HepG2 (cell line): Measurements from ENCODE around the gene AK9. TPM values are rescaled to one million over a fixed set of nuclear protein-coding genes. Genes with fewer than 3 reads are reported as not detected.

Source experiments
- ATAC-seq: fragments of 200-7000 bp; cut with Tn5 transposase; 3 replicates; pipeline ENCODE4 v1.9.1; 2020; ENCODE audit warnings: mild to moderate bottlenecking, moderate library complexity
- BruUV-seq: library from RNA; stranded (reverse); fragments of 400-500 nt; replicated peaks from 2 replicates; lab custom pipeline; 2021; lab: Mats Ljungman, UMichigan
- CTCF ChIA-PET: fragments of 300-600 bp; formaldehyde crosslinking; extraction: SDS; loops from one replicate; lab custom pipeline; 2021; ENCODE audit warnings: low total read pairs, inconsistent platforms, low intra/inter-chr PET ratio; lab: Yijun Ruan, JAX
- POLR2A ChIA-PET: fragments of 350-600 bp; sonication (Branson Sonifier 250); formaldehyde crosslinking; loops from one replicate; lab custom pipeline; 2020; ENCODE audit warnings: antibody characterized with exemption, inconsistent platforms; lab: Yijun Ruan, JAX
- DNase-seq: peaks from one replicate; pipeline ENCODE4 v3.0.0-alpha.2; 2015; ENCODE audit warnings: low spot score
- FAIRE-seq: peaks from 3 replicates; lab custom pipeline; 2011; peaks lifted over from hg19 to GRCh38; lab: Jason Lieb, UNC
- H2AFZ ChIP-seq: one replicate; pipeline ENCODE4 v1.6.1; 2011; ENCODE audit warnings: low read length, inconsistent platforms
- H3K27ac ChIP-seq: fragments of 300-600 bp; 3 replicates; pipeline ENCODE4 v1.8.0; 2011; ENCODE audit warnings: mixed run types, mild to moderate bottlenecking, mixed read lengths, low read length, inconsistent platforms; ENCODE audit not compliant: insufficient read depth; ENCODE audit errors: extremely low read length
- H3K27me3 ChIP-seq, 2 experiments: fragments of 200-600 bp in 1 of 2; 2 replicates in 1 of 2; 3 replicates in 1 of 2; pipeline versions ENCODE4 v1.6.0 to v1.8.0; 2011; ENCODE audit warnings: low read length in 2 of 2, mild to moderate bottlenecking in 2 of 2, moderate library complexity in 2 of 2, inconsistent platforms in 1 of 2; ENCODE audit not compliant: insufficient read depth in 2 of 2, control insufficient read depth in 1 of 2
- H3K36me3 ChIP-seq, 2 experiments: fragments of 200-600 bp in 1 of 2; replicated peaks in 1 of 2; 2 replicates in 1 of 2; 3 replicates in 1 of 2; pipeline versions ENCODE4 v1.5.1 to v1.8.0; 2011; ENCODE audit warnings: low read length in 2 of 2, inconsistent platforms in 1 of 2; ENCODE audit not compliant: insufficient read depth in 2 of 2, control insufficient read depth in 1 of 2
- H3K4me1 ChIP-seq: 2 replicates; pipeline ENCODE4 v1.5.1; 2012; ENCODE audit warnings: low read length, inconsistent platforms; ENCODE audit not compliant: insufficient read depth
- H3K4me2 ChIP-seq: 2 replicates; pipeline ENCODE4 v1.6.0; 2011; ENCODE audit warnings: low read depth, low read length, inconsistent platforms
- H3K4me3 ChIP-seq, 3 experiments: fragments of 200-600 bp in 1 of 3; sonication (generic), shearing (Covaris generic) in 1 of 3; replicated peaks in 1 of 3; 2 replicates each; pipeline ENCODE4 v1.5.1; 2011 to 2016; ENCODE audit warnings: low read length in 3 of 3, inconsistent platforms in 2 of 3, low read depth in 2 of 3, mild to moderate bottlenecking in 2 of 3, control low read depth in 1 of 3, mixed read lengths in 1 of 3; ENCODE audit not compliant: insufficient read depth in 1 of 3
- H3K79me2 ChIP-seq: one replicate; pipeline ENCODE4 v1.6.1; 2011; ENCODE audit warnings: low read length, inconsistent platforms; ENCODE audit not compliant: insufficient read depth
- H3K9ac ChIP-seq: 2 replicates; pipeline ENCODE4 v1.6.0; 2011; ENCODE audit warnings: mild to moderate bottlenecking, low read depth, low read length, inconsistent platforms; ENCODE audit not compliant: insufficient read depth
- H3K9me3 ChIP-seq: 2 replicates; pipeline ENCODE4 v1.5.1; 2012; ENCODE audit warnings: mild to moderate bottlenecking, low read length
- H4K20me1 ChIP-seq: 2 replicates; pipeline ENCODE4 v1.6.0; 2011; ENCODE audit warnings: inconsistent platforms, mild to moderate bottlenecking, low read length, moderate library complexity; ENCODE audit not compliant: insufficient read depth
- BORCS8-MEF2B ChIP-seq: sonication (generic); formaldehyde crosslinking; IDR thresholded peaks from 2 replicates; pipeline ENCODE4 v1.8.0; 2022; ENCODE audit warnings: mild to moderate bottlenecking, missing genetic modification reagents
- GPN1 ChIP-seq: sonication (generic); formaldehyde crosslinking; IDR thresholded peaks from 2 replicates; pipeline ENCODE4 v1.5.1; 2020; ENCODE audit warnings: missing genetic modification reagents, borderline replicate concordance
- HMG20B ChIP-seq: conservative IDR thresholded peaks from 2 replicates; pipeline ENCODE4 v1.6.1; 2016; ENCODE audit warnings: missing genetic modification reagents, missing compliant biosample characterization
- KDM4B ChIP-seq: sonication (generic); formaldehyde crosslinking; IDR thresholded peaks from 2 replicates; pipeline ENCODE4 v1.4.0; 2020; ENCODE audit warnings: missing genetic modification reagents
- MIER2 ChIP-seq: IDR thresholded peaks from 2 replicates; pipeline ENCODE4 v1.6.1; 2016; ENCODE audit warnings: missing biosample characterization, missing genetic modification reagents
- NFRKB ChIP-seq: fragments of 450-650 bp; IDR thresholded peaks from 2 replicates; pipeline ENCODE4 v1.6.1; 2017
- ZFP36L1 ChIP-seq: sonication (generic); formaldehyde crosslinking; IDR thresholded peaks from 2 replicates; pipeline ENCODE4 v1.8.0; 2022; ENCODE audit warnings: mild to moderate bottlenecking, missing genetic modification reagents, moderate library complexity
- ZNF530 ChIP-seq: sonication (generic); formaldehyde crosslinking; IDR thresholded peaks from 2 replicates; pipeline ENCODE4 v1.5.0; 2020; ENCODE audit warnings: low read depth, mild to moderate bottlenecking, missing genetic modification reagents
- ZNF678 ChIP-seq: sonication (generic); formaldehyde crosslinking; IDR thresholded peaks from 2 replicates; pipeline ENCODE4 v1.4.0; 2020; ENCODE audit warnings: mild to moderate bottlenecking, missing genetic modification reagents
- WGBS: methylation state at CpG from one replicate; pipeline ENCODE4 v1.1.6; 2017; ENCODE audit warnings: low lambda C conversion rate; 5-methylcytosine and 5-hydroxymethylcytosine counted together
- in situ Hi-C: cut with HindIII; loops from 2 replicates; pipeline ENCODE4 v1.10.0; 2017; ENCODE audit warnings: low pct_unique_long_range_greater_than_20kb; ENCODE audit not compliant: extremely low pct_ligation_motif_present
- intact Hi-C: fragments of 100-400 bp; cut with micrococcal nuclease; formaldehyde crosslinking; loops from one replicate; pipeline ENCODE4 v1.10.0; 2022; ENCODE audit not compliant: unreplicated experiment
- polyA plus RNA-seq, 8 experiments: library from polyadenylated mRNA; depleted of rRNA in 3 of 8; stranded (reverse) in 7 of 8; unstranded in 1 of 8; fragments of >200 nt; fragmentation: Illumina TruSeq in 4 of 8; extraction: Trizol in 4 of 8; gene quantifications; 2 replicates each; pipeline versions ENCODE4 v1.2.1 to v1.2.3, GENCODE V29; 2011 to 2016; ENCODE audit warnings: low read depth in 4 of 8, missing spikeins in 1 of 8, mixed read lengths in 1 of 8; ENCODE audit not compliant: insufficient read depth in 1 of 8
- total RNA-seq, 5 experiments: library from RNA; depleted of rRNA; stranded (reverse); fragments of >200 nt; fragmentation: Illumina TruSeq; extraction: Trizol; gene quantifications; 2 replicates each; pipeline ENCODE4 v1.2.3, GENCODE V29; 2016; ENCODE audit warnings: low read depth in 1 of 5
- TF ChIP-seq, protein P1 (sequence below): sonication (generic); formaldehyde crosslinking; IDR thresholded peaks from 2 replicates; pipeline ENCODE4 v1.8.1; 2023; ENCODE audit warnings: mild to moderate bottlenecking, inconsistent platforms, moderate library complexity, missing genetic modification reagents, borderline replicate concordance
- TF ChIP-seq, protein P2 (sequence below): sonication (generic); formaldehyde crosslinking; IDR thresholded peaks from 2 replicates; pipeline ENCODE4 v1.4.0; 2020; ENCODE audit warnings: missing genetic modification reagents
- TF ChIP-seq, protein P3 (sequence below): sonication (generic); formaldehyde crosslinking; IDR thresholded peaks from 2 replicates; pipeline ENCODE4 v1.4.0; 2020; ENCODE audit warnings: missing genetic modification reagents
- TF ChIP-seq, protein P4 (sequence below): sonication (generic); formaldehyde crosslinking; IDR thresholded peaks from 2 replicates; pipeline ENCODE4 v1.9.0; 2022; ENCODE audit warnings: low read depth, missing genetic modification reagents
- TF ChIP-seq, protein P5 (sequence below): IDR thresholded peaks from 2 replicates; pipeline ENCODE4 v1.6.1; 2016; ENCODE audit warnings: low read depth

Gene AK9
- total and polyA plus RNA-seq, 2 of the 13 experiments (the other 11 are each of a cell fraction or from before 2014, with no cell fraction given) = 3.2 to 4.8 TPM

DNA sequence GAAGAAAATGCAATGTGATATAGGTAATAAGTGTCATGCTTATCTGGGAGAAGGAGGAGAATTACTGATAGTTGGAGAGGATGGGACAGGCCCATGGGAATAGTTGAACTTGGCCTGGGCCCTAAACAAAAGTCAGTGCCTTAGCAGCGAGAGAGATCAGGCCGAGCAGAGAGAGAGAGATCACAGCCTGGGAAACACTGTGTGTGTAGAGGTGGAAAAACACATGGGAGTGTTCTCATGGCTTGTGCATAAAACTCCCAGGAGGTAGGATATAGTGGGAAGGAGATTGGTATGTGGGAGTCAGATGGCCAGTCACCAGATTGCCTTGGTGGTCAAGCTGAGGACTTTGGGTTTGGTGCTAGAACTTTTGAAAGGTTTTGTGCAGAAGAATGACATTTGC, 47.7 kb upstream of the AK9 start:
- Histone ChIP-seq H3K9ac (no peak overlapping the region), H3K27me3 (no peaks in the 10 kb centered on the region), H3K9me3 (no peaks in the 10 kb centered on the region), H3K36me3 (no peaks in the 10 kb centered on the region), H4K20me1 (no peaks in the 10 kb centered on the region), H2AFZ (no peak overlapping the region), H3K4me1 (no peaks in the 10 kb centered on the region), H3K27ac (no peak overlapping the region), H3K4me2 (no peak overlapping the region), H3K4me3 (no peak overlapping the region), H3K79me2 (no peaks in the 10 kb centered on the region)
- FAIRE-seq (no peak), ATAC-seq (no peak), DNase-seq (no peak)
- CTCF ChIA-PET = no interaction called here
- BruUV-seq = no TSS peak
- in situ Hi-C loops (no loop called here), intact Hi-C loops (no loop called here)
- TF ChIP-seq, protein P1, sequence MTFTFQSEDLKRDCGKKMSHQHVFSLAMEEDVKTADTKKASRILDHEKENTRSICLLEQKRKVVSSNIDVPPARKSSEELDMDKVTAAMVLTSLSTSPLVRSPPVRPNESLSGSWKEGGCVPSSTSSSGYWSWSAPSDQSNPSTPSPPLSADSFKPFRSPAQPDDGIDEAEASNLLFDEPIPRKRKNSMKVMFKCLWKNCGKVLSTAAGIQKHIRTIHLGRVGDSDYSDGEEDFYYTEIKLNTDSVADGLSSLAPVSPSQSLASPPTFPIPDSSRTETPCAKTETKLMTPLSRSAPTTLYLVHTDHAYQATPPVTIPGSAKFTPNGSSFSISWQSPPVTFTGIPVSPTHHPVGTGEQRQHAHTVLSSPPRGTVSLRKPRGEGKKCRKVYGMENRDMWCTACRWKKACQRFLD (CRISPR knock-in tag) = no peak
- TF ChIP-seq MIER2 (no peak), NFRKB (no peak), GPN1 (CRISPR knock-in tag) (no peak), ZNF678 (CRISPR knock-in tag) (no peak), HMG20B (CRISPR knock-in tag) (no peak), ZNF530 (CRISPR knock-in tag) (no peak), BORCS8-MEF2B (CRISPR knock-in tag) (no peak), KDM4B (CRISPR knock-in tag) (no peak), ZFP36L1 (no peak)
- TF ChIP-seq, protein P2, sequence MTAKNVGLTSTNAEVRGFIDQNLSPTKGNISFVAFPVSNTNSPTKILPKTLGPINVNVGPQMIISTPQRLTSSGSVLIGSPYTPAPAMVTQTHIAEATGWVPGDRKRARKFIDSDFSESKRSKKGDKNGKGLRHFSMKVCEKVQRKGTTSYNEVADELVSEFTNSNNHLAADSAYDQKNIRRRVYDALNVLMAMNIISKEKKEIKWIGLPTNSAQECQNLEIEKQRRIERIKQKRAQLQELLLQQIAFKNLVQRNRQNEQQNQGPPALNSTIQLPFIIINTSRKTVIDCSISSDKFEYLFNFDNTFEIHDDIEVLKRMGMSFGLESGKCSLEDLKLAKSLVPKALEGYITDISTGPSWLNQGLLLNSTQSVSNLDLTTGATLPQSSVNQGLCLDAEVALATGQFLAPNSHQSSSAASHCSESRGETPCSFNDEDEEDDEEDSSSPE (CRISPR knock-in tag) = no peak
- TF ChIP-seq, protein P3, sequence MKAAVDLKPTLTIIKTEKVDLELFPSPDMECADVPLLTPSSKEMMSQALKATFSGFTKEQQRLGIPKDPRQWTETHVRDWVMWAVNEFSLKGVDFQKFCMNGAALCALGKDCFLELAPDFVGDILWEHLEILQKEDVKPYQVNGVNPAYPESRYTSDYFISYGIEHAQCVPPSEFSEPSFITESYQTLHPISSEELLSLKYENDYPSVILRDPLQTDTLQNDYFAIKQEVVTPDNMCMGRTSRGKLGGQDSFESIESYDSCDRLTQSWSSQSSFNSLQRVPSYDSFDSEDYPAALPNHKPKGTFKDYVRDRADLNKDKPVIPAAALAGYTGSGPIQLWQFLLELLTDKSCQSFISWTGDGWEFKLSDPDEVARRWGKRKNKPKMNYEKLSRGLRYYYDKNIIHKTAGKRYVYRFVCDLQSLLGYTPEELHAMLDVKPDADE (CRISPR knock-in tag) = no peak
- TF ChIP-seq, protein P4, sequence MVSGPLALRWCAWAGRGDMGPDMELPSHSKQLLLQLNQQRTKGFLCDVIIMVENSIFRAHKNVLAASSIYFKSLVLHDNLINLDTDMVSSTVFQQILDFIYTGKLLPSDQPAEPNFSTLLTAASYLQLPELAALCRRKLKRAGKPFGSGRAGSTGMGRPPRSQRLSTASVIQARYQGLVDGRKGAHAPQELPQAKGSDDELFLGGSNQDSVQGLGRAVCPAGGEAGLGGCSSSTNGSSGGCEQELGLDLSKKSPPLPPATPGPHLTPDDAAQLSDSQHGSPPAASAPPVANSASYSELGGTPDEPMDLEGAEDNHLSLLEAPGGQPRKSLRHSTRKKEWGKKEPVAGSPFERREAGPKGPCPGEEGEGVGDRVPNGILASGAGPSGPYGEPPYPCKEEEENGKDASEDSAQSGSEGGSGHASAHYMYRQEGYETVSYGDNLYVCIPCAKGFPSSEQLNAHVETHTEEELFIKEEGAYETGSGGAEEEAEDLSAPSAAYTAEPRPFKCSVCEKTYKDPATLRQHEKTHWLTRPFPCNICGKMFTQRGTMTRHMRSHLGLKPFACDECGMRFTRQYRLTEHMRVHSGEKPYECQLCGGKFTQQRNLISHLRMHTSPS (CRISPR knock-in tag) = no peak
- TF ChIP-seq, protein P5, sequence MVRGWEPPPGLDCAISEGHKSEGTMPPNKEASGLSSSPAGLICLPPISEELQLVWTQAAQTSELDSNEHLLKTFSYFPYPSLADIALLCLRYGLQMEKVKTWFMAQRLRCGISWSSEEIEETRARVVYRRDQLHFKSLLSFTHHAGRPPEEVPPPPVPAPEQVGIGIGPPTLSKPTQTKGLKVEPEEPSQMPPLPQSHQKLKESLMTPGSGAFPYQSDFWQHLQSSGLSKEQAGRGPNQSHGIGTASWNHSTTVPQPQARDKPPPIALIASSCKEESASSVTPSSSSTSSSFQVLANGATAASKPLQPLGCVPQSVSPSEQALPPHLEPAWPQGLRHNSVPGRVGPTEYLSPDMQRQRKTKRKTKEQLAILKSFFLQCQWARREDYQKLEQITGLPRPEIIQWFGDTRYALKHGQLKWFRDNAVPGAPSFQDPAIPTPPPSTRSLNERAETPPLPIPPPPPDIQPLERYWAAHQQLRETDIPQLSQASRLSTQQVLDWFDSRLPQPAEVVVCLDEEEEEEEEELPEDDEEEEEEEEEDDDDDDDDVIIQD (CRISPR knock-in tag) = no peak
- POLR2A ChIA-PET = no interaction called here
- 88% methylated on average over 2 of the region's 2 CpGs for WGBS
